Measurements from ENCODE around the gene SLC12A2.
A peak's percentile ranks its signal among the peaks of the same experiment; 100 is the strongest.

The SLC12A2 gene

GRCh38 chr5:128228008-128228407, 144.4 kb downstream of the SLC12A2 start:
- ATAC-seq (peak; percentile 71), DNase-seq (no peak)

GRCh38 chr5:128228521-128228920, 145.0 kb downstream of the SLC12A2 start:
- ATAC-seq (no peak), DNase-seq (no peak)

GRCh38 chr5:128234928-128235641, 151.5 kb downstream of the SLC12A2 start:
- ATAC-seq (no peak), DNase-seq (no peak)

- DNase-seq = no peak
- ATAC-seq = no peak
Measured at GRCh38 chr5:128236334-128236733, 152.8 kb downstream of the SLC12A2 start.

GRCh38 chr5:128237000-128237399, 153.4 kb downstream of the SLC12A2 start:
- no peak for DNase-seq
- ATAC-seq = no peak

GRCh38 chr5:128237546-128237945, 154.0 kb downstream of the SLC12A2 start:
- DNase-seq (no peak), ATAC-seq (no peak)

Data from stimulated activated naive CD8-positive, alpha-beta T cell treated with anti-CD3 and anti-CD28 coated beads, Interleukin-15, Interleukin-2, amounts not matched to agents 100 U/mL and 50 U/mL, for 24 hours (primary cell).